ENCODE results near the gene FANCB.

FANCB gene

DNA sequence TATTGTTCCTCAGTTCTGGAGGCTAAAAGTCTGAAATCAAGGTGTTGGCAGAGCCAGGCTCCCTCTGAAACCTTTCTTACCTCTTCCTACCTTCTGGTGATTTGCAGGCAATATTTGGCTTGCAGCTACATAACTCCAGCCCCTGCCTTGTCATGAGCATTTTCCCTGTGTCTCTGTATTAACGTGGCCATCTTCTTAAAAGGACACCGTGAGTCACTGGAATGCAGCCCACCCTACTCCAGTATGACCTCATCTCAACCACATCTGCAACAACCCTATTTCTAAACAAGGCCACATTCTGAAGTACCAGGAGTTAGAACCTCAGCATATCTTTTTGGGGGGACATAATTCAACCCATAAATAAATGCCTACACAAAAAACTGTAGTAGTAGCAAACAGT is 40.7 kb downstream of the FANCB start:
- no peak for DNase-seq

DNA sequence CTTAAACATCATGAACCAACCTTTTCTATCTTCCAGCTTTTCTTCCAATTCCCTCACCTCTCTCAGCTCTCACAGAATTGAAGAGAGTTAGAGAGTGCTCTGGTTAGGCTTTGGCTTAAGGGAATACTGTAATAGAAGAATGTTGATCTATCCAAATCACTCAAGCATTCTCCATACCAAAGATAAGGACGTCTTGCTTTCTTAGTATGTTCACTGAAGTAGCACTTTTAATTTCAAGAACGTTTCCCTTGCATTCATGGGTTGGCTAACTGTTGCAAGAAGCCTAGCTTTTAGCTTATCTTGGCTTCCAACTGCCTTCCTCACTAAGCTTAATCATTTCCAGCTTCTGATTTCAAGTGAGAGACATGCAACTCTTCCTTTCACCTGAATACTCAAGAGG is 43.2 kb downstream of the FANCB start:
- no peak for DNase-seq

DNA sequence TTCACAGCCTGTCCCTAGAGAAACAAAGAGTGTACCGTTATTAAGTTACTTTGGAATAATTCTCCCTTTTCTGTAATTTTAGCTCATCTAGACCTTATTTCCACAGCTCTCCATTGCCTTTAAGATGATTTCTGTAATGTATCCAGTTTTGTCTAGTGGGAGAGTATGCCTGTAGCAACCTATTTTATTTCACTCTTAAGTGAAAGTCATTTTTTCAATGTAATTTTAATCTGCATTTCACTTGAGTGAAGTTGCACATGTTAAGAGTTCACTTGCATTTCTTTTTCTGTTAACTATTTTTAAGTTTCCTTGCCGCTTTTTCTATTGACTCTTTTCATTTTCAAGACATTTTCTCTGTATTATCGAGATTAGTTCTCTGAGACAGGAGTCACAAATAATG is 46.5 kb downstream of the FANCB start:
- no peak for DNase-seq

DNA sequence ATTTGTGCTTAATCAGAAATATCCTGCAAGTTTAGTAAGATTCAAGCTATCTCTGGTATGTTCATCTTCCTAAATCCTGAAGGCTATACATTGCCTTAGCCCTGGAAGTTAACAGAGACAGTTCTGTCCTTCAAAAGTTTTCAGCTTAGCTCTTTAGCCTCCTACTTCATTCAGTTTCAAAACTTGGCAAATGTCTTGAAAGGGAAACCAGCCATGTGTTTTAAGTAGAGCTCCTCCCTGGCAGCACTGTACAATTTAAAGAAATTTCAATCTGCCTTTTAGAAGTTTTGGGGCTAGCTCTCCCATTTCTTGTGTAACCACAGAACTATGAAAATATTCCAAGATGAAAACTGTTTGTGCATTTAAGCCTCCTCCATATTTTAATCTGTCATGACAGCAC is 47.0 kb downstream of the FANCB start:
- no peak for DNase-seq

DNA sequence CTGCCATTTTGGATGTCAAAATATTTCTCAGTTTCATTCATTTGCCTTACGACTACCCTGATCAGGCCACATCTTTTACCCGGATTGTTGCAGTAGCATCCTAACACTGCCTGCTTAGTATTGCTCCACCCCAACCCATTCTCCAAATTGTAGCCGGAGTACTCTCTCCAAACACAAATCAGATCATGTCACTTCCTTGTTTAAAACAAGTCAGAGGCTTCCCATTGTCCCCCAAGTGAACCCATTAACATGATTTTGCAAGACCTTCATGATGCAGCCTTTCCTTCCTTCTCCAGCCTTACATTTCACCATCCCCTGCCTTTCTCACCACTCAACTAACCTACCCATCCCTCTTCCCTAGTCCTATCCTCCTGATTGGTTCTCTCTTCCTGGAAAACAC is 53.1 kb downstream of the FANCB start:
- DNase-seq = no peak

DNA sequence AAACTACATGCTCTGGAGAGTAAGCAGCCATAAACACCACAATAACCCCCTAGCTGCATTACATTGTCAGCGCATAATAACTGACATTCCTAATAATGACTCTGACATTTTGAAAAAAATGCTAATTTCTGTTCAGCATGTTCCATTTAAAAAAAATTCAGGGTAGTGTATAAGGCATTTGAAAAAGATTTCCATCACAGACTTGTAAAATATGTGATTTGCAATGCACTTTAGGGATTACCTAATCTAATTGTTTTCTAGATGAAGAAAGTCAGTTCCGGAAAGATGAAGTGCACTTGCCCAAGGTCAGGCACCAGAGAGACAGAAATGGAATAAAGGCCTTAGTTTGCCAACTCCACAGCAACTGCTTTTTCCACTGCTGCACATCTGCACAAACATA is 55.3 kb downstream of the FANCB start:
- DNase-seq = no peak

DNA sequence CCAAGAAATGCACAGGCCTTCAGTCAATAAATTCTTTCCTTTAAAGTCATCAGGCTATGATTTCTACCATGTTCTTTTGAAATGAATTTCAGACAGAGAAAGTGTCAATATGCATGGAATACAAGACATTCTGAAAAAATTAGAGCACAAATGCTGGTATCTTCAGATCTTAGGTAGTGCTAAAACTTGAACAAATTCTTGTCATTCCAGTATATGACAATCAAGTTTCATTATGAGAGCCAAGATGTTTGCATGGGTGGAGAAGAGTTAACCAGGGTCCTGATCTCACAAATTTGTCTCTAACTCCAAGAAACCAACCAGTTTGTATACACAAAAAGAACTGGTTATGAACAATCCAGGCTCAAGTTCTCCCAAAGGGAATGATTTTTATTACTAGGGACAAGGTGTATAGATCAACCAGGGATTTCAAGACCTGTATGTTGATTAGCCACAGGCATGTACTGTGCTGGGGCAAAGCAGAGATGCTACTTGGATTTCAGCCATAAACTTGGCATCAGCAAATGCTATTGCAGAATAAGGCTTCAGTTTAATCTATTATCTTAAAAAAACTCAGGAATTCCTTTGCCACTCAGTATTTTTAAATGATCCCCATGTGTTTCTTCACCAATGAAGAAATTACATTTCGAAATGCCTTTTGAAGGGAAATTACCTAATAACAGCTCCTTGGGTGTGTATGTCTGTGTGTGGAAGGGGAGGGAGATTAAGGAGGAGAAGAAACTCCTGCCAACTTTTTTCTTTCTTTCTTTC is 69.7 kb downstream of the FANCB start:
- DNase-seq = no peak

DNA sequence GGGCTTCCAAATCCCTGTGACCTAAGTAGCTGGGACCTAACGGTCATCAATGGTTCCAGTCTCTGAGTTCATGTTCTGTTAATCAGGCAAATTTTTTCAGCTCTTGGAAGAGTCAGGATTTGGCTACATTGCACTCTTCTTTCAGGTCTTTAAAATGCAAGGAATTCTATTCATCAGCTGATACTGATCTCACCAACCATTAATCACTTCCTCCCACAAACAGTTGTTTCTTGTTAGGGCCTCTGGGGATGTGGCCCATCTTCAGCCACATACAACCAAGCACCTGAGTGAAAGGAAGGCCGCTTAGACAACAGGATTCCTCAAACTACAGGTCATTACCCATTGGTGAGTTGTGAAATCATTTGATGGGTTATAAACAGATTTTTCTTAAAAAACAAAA is 71.7 kb downstream of the FANCB start:
- DNase-seq = no peak

DNA sequence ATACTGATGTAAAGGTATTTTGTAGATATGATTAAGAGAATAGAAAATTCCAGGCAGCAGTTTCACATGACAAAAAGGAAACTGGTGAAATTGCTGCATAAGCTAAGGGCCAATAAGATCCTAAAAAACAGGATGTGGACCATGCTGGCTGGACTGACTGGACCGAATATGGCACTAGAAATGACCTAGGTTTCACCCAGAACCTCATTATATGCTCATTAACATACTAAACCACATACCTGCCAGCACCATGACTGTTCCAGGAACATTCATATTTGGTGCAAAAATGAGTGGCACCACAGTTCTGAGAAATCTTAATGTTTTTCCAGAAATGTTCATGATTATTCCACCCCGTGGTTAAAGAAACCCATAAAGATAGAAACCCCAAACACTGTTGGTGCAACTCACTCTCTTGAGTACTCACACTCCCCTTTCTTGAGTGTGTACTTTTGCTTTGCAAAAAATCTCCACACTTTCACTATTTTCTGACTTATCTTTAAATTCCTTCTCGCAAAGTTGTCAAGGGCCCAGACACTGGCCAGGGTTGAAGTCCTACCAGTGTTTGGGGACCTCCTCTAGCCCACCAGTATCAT is 74.0 kb downstream of the FANCB start:
- DNase-seq = no peak

Data from activated CD8-positive, alpha-beta memory T cell treated with anti-CD3 and anti-CD28 coated beads for 24 hours (primary cell).